ENCODE measurements around the gene GBGT1.

DNA sequence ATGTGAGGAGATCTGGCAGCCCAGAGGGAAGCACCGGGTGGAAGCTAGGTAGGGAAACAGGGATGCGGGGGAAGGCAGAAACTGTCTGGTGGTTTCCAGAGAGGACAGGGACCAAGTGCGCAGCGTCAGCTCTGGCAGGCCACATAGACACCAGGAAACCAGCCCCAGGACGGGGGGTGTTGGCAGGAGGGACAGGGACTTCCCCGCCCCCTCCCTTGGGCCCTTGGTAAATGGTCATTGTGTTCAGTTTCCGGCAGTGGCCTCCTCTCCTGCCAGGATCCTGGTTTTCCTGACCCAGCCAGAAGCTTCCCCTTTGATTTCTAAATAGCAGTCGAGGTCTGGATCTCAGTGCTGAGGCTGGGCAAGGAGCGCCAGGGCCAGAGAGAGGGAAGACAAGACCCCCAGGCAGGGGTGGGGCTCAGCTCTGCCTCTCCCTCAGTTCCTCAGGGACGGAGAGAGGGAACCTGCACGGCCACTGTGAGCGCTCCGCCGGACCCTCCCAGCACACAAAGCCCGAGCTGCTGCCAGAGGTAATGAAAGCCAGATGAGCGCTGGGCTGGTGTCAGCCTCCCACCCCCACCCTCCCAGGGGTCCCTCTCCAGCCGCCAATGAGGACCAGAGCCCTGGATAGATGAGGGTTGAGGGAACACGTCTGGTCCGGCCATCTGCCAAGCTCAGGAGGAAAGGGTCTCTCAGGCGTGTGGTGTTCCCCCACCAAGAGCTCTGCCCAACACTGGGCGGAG is 44.4 kb downstream of the GBGT1 start:
- TF ChIP-seq, protein P1, sequence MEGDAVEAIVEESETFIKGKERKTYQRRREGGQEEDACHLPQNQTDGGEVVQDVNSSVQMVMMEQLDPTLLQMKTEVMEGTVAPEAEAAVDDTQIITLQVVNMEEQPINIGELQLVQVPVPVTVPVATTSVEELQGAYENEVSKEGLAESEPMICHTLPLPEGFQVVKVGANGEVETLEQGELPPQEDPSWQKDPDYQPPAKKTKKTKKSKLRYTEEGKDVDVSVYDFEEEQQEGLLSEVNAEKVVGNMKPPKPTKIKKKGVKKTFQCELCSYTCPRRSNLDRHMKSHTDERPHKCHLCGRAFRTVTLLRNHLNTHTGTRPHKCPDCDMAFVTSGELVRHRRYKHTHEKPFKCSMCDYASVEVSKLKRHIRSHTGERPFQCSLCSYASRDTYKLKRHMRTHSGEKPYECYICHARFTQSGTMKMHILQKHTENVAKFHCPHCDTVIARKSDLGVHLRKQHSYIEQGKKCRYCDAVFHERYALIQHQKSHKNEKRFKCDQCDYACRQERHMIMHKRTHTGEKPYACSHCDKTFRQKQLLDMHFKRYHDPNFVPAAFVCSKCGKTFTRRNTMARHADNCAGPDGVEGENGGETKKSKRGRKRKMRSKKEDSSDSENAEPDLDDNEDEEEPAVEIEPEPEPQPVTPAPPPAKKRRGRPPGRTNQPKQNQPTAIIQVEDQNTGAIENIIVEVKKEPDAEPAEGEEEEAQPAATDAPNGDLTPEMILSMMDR (IDR thresholded peaks at IDR 0.05) = no peak
- TF ChIP-seq POLR2A (IDR thresholded peaks at IDR 0.05) = no peak
